ENCODE results near the gene BECN2.

Gene BECN2

GRCh38 chr1:241997401-241997998 is 39.9 kb downstream of the BECN2 start:
- Mint-ChIP-seq H3K9me3 (no peaks in the 10 kb centered on the region), H3K36me3 (ENCODE audit: low read depth) (no peaks in the 10 kb centered on the region), H3K4me3 (no peak overlapping the region), H3K4me1 (peaks cover 25% of the 10 kb centered on the region), H3K27ac (no peak overlapping the region), H3K27me3 (ENCODE audit: low read depth, poor library complexity) (peaks cover 4% of the 10 kb centered on the region)
- TF ChIP-seq CTCF (IDR thresholded peaks at IDR 0.05) = no peak
- no peak for DNase-seq

GRCh38 chr1:241998412-241998921 is 40.9 kb downstream of the BECN2 start:
- peak overlapping the region; percentile 71 for H3K4me3 Mint-ChIP-seq
- peaks cover 19% of the 10 kb centered on the region for H3K4me1 Mint-ChIP-seq
- peak; percentile 70 for DNase-seq
- H3K27ac Mint-ChIP-seq = no peak overlapping the region
- peak; percentile 47 for TF ChIP-seq CTCF (IDR thresholded peaks at IDR 0.05)
- no peaks in the 10 kb centered on the region for H3K9me3 Mint-ChIP-seq
- no peaks in the 10 kb centered on the region for H3K36me3 Mint-ChIP-seq (ENCODE audit: low read depth)
- H3K27me3 Mint-ChIP-seq (ENCODE audit: low read depth, poor library complexity) = peaks cover 4% of the 10 kb centered on the region

- Mint-ChIP-seq H3K27ac (peak within 1 kb of the TSS; percentile 51), H3K4me1 (peaks cover 13% of the 10 kb centered on the region), H3K9me3 (no peaks in the 10 kb centered on the region), H3K4me3 (peak within 1 kb of the TSS; percentile 71), H3K36me3 (ENCODE audit: low read depth) (no peaks in the 10 kb centered on the region), H3K27me3 (ENCODE audit: low read depth, poor library complexity) (peaks cover 4% of the 10 kb centered on the region)
- no peak for TF ChIP-seq CTCF (IDR thresholded peaks at IDR 0.05)
- no peak for DNase-seq
Observed at GRCh38 chr1:241999026-241999425, 41.5 kb downstream of the BECN2 start, which contains the start of gene MAP1LC3C. Gene MAP1LC3C, minus strand, starts transcription at chr1:241999098. Its CDS starts 90 bp downstream, at chr1:241999008.

DNA sequence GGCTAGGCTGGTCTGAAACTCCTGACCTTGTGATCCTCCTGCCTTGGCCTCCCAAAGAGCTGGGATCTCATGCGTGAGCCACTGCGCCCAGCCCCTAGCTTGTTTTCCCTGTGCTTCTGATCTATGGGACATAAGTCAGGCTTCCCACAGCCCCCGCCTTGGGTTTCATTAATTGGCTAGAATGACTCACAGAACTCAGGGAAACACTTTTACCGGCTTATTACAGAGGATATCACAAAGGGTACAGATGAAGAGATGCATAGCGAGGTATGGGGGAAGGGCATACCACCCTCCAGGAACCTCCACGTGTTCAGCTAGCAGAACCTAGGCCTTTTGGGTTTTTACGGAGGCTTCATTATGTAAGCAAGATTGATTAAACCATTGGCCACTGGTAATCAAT is 42.9 kb downstream of the BECN2 start:
- Mint-ChIP-seq H3K27me3 (ENCODE audit: low read depth, poor library complexity) (peaks cover 8% of the 10 kb centered on the region), H3K9me3 (no peaks in the 10 kb centered on the region), H3K4me1 (peaks cover 18% of the 10 kb centered on the region), H3K27ac (no peak overlapping the region), H3K36me3 (ENCODE audit: low read depth) (no peaks in the 10 kb centered on the region), H3K4me3 (no peak overlapping the region)
- no peak for TF ChIP-seq CTCF (IDR thresholded peaks at IDR 0.05)
- DNase-seq = no peak

- peaks cover 8% of the 10 kb centered on the region for H3K27me3 Mint-ChIP-seq (ENCODE audit: low read depth, poor library complexity)
- no peak for TF ChIP-seq CTCF (IDR thresholded peaks at IDR 0.05)
- DNase-seq = no peak
- H3K9me3 Mint-ChIP-seq = no peaks in the 10 kb centered on the region
- peaks cover 18% of the 10 kb centered on the region for H3K4me1 Mint-ChIP-seq
- H3K36me3 Mint-ChIP-seq (ENCODE audit: low read depth) = no peaks in the 10 kb centered on the region
- H3K27ac Mint-ChIP-seq = no peak overlapping the region
- no peak overlapping the region for H3K4me3 Mint-ChIP-seq
Observed at GRCh38 chr1:242002072-242002471, 44.5 kb downstream of the BECN2 start.

GRCh38 chr1:242002510-242002909 is 44.9 kb downstream of the BECN2 start:
- Mint-ChIP-seq H3K4me3 (no peak overlapping the region), H3K27me3 (ENCODE audit: low read depth, poor library complexity) (peaks cover 11% of the 10 kb centered on the region), H3K9me3 (no peaks in the 10 kb centered on the region), H3K36me3 (ENCODE audit: low read depth) (no peaks in the 10 kb centered on the region), H3K4me1 (peaks cover 18% of the 10 kb centered on the region), H3K27ac (no peak overlapping the region)
- no peak for TF ChIP-seq CTCF (IDR thresholded peaks at IDR 0.05)
- no peak for DNase-seq

All from nephron progenitor cell (in vitro differentiated cells).